Stimulated activated CD8-positive, alpha-beta memory T cell treated with anti-CD3 and anti-CD28 coated beads, Interleukin-7, amount 100 ng/mL, for 24 hours (primary cell): ENCODE measurements around the gene CMIP.

ENCODE experiments used
- DNase-seq: peaks from one replicate; pipeline ENCODE4 v3.0.0-alpha.2; 2020; ENCODE audit warnings: low read depth

Gene CMIP

GRCh38 chr16:81624403-81624759 is 179.8 kb downstream of the CMIP start:
- no peak for DNase-seq

DNA sequence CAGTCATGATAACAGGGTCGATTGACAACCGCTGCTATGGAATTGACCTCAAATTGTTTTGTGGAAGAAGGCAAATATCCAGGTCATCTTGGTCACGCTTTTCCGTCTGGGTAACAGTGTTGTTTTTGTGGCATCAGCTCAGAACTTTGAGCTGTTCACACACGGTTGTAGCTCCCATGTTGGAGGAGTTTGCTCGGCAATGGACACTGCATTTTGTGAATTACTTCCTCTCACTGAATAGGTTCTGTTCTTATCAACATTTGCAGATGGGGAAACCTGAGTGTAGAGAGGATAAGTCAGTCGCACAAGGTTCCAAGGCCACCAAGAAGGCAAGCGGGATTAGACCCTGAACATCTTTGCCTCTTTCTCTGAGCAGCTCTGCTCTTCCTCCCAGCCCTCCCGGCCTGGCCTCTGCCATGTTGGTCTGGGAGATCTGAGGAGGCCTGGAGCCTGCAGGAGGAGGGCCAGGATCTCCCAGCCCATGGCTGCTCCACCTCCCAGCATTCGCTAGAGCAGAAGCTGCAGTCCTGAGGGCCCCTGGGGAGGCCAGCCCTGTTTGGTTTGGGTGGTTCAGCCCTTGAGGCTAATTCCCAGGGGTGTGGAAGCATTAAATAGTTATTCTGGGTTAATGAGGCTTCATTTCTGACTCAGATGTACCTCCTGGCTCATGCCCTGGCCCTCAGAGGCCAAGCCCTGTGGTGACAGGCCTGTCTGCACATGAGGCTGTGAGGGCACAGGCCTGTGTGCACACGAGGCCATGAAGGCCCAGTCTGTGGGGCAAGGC is 180.3 kb downstream of the CMIP start:
- DNase-seq, result no peak

- no peak for DNase-seq
Measured at GRCh38 chr16:81625544-81626153, 181.0 kb downstream of the CMIP start.

GRCh38 chr16:81626181-81626674 is 181.6 kb downstream of the CMIP start:
- DNase-seq, result no peak

GRCh38 chr16:81627024-81627423 is 182.4 kb downstream of the CMIP start:
- no peak for DNase-seq

DNA sequence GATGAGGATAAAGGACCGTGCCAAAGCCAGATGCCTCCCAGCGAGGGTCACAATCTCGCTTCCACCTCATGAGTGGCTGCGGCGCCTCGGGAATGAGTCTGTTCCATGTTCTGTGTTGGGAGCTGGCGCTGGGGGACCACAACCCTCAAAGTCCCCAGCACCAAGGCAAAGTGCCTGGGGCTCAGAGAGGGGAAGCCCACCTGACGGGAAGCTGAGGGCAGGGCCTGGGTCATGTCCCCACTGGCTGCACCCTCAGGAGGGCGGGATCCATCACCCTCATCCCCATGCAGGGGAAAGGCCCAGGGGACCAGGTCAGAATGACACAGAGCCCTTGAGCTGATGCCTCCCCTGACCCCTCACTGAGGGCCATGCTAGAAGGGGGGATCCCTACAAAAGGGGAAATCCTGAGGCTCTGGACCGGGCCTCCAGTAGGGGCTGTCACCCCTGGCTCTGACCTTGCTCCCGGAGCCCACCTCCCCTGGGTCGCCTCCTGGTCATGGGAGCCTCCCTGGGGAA is 183.2 kb downstream of the CMIP start:
- DNase-seq, result no peak

GRCh38 chr16:81629034-81629802 is 184.6 kb downstream of the CMIP start:
- no peak for DNase-seq

DNA sequence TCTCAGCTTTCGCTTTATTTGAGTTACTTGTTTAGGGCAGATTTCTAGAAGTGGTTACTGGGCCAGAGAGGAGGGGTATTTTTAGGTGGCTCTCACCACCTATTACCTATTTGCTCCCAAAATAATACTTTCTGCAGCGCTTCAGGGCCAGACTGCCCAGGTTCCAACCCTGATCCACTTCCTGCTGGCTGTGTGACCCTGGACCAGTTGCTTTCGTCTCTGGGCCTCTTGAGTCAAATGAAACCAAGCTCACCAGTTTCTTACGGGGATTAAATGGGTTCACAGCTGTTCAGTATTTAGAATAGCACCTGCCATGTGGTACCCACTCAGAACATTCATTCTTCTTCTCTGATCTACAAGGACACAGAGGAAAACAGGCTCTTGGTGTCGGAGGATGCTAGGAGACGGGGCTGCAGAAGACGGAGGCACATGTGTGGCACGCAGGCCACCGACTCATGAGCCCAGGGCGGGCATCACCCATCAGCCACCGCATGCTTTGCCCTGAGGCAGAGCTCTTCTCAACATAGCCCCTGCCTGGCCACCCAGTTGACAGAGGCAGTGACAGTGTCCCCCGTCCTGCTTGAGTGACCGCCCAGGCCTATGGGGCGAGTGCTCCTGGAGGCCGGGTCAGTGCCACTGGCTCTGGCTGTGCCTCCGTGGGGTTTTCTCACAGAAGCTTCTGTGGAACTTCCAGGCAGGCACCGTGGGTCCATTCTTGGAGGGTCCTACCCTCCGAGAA is 185.5 kb downstream of the CMIP start:
- DNase-seq, result no peak

DNA sequence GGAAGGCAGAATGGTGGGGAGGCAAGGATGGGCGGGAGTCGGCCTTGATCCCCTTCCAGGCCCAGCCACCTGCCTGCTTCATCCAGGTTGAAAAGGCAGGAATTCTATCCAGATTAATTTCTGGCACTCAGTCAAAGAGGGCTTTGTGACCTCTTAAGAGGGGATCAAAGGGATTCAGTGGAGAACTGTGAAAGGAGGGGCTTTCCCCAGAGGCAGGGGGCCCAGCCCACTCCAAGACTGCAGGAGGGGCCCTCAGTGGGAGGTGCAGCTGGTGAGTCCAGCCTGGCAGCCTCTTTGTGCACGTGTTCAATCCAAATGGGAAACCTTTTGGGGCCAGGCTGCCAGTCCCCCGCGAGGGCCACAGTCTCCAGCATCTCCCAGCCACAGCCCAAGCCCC is 186.0 kb downstream of the CMIP start:
- DNase-seq, result no peak

DNA sequence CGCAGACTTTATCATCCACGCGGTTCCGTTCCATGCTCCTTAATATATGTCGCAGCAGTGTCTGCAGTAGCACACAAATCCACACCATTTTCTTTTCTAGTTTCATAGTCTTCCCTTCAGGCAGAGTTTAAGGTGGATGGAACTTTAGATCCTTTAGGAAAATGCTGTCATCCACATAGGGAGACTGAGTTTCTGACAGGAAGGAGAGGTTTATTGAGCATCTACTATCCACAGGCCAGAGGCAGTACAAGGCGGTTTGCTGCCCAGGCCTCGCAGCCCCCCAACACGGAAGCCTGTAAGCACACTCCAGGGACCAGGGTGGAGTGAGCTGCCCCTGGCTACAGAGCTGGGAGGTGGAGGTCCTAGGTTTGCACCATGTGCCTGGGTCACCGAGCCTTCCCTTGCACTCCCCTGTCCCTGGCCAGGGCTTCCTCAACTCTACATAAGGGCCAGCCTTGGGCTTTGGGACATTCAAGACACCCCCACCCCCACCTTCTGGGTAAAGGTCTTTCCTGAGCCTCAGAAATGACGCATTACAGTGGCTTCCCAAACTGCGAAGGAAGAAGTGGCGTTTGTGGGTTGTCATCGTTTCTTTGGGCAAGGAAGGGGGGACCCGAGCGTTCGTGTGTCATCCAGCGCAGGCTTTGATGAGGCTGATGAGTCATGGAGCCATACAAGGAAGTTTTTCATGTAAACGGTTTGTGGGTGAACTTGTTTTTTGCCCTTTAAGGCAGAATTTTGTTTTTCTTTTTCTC is 188.0 kb downstream of the CMIP start:
- peak; percentile 36 for DNase-seq

- no peak for DNase-seq
Measured at GRCh38 chr16:81633147-81633619, 188.6 kb downstream of the CMIP start.

GRCh38 chr16:81633680-81634379 is 189.2 kb downstream of the CMIP start:
- DNase-seq, result no peak

DNA sequence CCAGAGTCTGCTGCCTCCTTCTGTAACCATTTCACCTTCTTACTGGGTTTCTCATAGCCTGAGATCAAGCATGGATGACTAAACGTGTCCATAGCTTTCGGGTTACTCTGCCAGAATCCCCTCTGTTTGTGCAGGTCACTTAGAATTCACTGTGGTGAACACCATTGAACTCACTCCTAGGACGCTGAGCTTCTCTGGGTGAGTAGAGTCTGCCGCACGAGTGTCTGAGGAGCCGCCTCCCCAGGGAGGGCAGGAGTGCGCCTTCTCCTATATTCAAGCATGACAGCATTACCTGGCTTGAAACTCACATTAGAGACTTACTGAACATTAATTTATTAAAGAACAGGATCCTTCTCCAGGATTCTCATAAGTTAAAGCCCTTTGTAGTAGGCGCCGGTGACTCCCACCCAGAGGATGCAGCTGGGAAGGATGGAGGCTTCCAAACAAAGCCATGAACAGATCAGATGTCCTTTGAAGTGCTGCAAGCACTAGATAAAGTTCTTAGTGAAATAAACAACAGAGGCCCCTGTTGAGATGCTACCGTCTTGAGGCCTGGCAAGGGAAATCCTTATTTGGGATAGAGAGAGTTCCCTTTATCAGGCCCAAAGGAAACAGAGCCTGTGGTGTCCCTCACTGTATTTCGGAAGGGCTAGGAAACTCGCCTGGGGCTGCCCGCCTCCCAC is 189.9 kb downstream of the CMIP start:
- DNase-seq, result no peak

- DNase-seq, result no peak
Measured at GRCh38 chr16:81635063-81635937, 190.7 kb downstream of the CMIP start.

- no peak for DNase-seq
Measured at GRCh38 chr16:81636298-81636993, 191.8 kb downstream of the CMIP start.

DNA sequence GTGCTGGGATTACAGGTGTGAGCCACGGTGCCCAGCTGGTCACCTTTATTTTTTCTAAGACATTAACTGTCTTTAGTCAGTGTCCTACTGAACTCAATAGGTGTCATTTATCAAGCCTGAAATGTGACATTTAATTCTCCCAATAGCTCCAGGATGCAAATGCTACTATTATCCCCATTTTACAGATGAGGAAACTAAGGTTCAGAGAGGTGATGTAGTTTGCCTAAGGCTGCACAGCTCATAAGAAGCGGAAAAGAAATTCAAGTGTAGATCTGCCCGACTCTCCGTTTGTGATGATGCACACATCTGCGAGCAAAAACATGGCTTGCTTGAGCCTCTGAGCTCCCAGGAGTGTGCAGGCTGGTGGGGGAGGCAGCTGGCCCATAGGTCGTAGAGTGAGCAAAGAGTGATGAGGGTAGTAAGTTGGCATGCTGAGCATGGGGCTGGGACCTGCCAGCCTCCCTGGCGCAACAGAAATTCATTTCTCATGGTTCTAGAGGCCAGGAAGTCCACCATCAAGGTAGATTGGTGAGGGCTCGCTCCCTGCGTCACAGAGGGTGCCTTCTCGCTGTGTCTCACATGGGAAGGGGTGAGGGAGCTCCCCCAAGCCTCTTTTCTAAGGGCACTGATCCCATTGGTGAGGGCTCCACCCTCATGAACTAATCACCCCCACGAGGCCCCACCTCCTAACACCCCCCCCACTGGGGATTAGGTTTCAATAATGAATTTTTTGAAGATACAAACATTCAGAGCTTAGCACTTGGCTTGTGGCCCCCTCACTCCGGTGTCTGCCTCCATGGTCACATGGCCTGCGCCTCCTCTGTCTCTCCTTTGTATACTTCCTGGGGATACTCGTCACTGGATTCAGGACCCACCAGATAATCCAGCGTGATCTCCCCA is 193.0 kb downstream of the CMIP start:
- no peak for DNase-seq

DNA sequence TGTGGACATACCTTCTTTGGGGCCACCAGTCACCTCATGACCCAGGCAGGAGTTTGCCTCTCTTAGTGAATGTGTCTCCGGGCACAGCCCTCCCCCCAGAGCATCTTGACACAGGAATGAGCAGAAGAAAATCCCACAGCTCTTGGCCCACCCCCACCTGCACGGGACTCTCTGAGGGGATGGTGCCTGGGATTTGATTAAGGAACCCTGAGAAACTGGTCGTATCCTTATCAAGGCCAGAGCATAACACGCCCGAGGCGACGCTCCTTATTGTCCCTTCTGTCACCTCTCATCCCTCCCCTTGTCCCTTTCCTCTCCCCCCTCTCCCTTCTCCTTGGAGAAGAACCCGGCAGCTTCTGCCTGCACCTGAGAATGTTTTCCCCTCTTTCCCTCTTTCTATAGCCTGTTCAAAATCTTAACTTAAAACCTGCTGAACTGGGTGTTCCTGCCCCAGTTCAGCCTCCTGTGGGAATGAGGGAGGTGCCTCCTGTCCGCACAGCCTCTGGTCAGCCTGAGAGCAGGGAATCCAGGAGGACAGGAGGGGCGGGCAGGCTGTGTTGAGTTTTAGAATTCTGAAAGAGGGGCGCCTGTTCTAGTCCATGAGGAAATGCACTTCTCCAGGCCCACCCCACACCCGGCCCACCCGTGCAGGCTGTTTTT is 193.8 kb downstream of the CMIP start:
- DNase-seq, result no peak
